Fibroblast of lung (primary cell): ENCODE results near the gene CA5A. TPM values are rescaled to one million over a fixed set of nuclear protein-coding genes. Genes with fewer than 3 reads are reported as not detected.

Experiments
- DNase-seq, 2 donors: peaks; one replicate each; pipeline versions ENCODE4 v3.0.0 to v3.0.0-alpha.2; 2010; ENCODE audit warnings: low read depth in 2 of 2
- H2AFZ ChIP-seq: 2 replicates; pipeline ENCODE4 v1.5.1; 2012; ENCODE audit warnings: low read length, control low read depth, inconsistent platforms
- H3K27ac ChIP-seq: 2 replicates; pipeline ENCODE4 v1.5.1; 2011; ENCODE audit warnings: low read length, control low read depth; ENCODE audit not compliant: insufficient read depth
- H3K27me3 ChIP-seq: 2 replicates; pipeline ENCODE4 v1.5.1; 2011; ENCODE audit warnings: mild to moderate bottlenecking, low read length; ENCODE audit not compliant: control insufficient read depth, insufficient read depth
- H3K36me3 ChIP-seq: 2 replicates; pipeline ENCODE4 v1.5.1; 2011; ENCODE audit warnings: low read length; ENCODE audit not compliant: control insufficient read depth, insufficient read depth
- H3K4me1 ChIP-seq: 2 replicates; pipeline ENCODE4 v1.5.1; 2011; ENCODE audit warnings: low read length; ENCODE audit not compliant: control insufficient read depth, insufficient read depth; ENCODE audit errors: extremely low read depth
- H3K4me2 ChIP-seq: 2 replicates; pipeline ENCODE4 v1.5.1; 2011; ENCODE audit warnings: low read length, control low read depth; ENCODE audit not compliant: insufficient read depth; ENCODE audit errors: extremely low read depth
- H3K4me3 ChIP-seq, 4 experiments: fragments of 200-600 bp in 1 of 4; sonication (generic) in 1 of 4; replicated peaks in 1 of 4; 2 replicates each; pipeline ENCODE4 v1.5.1; 2011 to 2016; ENCODE audit warnings: low read length in 4 of 4, low read depth in 3 of 4, mild to moderate bottlenecking in 3 of 4, control low read depth in 2 of 4, inconsistent platforms in 1 of 4, mixed read lengths in 1 of 4; ENCODE audit not compliant: insufficient read depth in 1 of 4; ENCODE audit errors: control extremely low read depth in 1 of 4
- H3K79me2 ChIP-seq: 2 replicates; pipeline ENCODE4 v1.5.1; 2012; ENCODE audit warnings: mild to moderate bottlenecking, low read length, inconsistent platforms; ENCODE audit not compliant: control insufficient read depth, insufficient read depth
- H3K9ac ChIP-seq: 2 replicates; pipeline ENCODE4 v1.5.1; 2011; ENCODE audit warnings: mild to moderate bottlenecking, low read length, control low read depth; ENCODE audit not compliant: insufficient read depth
- H3K9me3 ChIP-seq: 2 replicates; pipeline ENCODE4 v1.5.1; 2012; ENCODE audit warnings: low read depth, low read length; ENCODE audit not compliant: control insufficient read depth, insufficient read depth
- H4K20me1 ChIP-seq: 2 replicates; pipeline ENCODE4 v1.5.1; 2011; ENCODE audit warnings: low read length; ENCODE audit not compliant: control insufficient read depth, insufficient read depth; ENCODE audit errors: extremely low read depth
- EZH2 ChIP-seq: IDR thresholded peaks from 2 replicates; pipeline ENCODE4 v1.5.1; 2012; ENCODE audit warnings: low read length, control low read depth, mild to moderate bottlenecking; ENCODE audit errors: missing control alignments
- polyA plus RNA-seq, 2 donors: library from polyadenylated mRNA; depleted of rRNA in 1 of 2; stranded (reverse) in 1 of 2; unstranded in 1 of 2; fragments of >200 nt; gene quantifications; 2 replicates each; pipeline ENCODE4 v1.2.1, GENCODE V29; 2011 to 2012; ENCODE audit warnings: missing spikeins in 1 of 2
- total RNA-seq: library from RNA; depleted of rRNA; stranded (reverse); fragments of >200 nt; gene quantifications from 2 replicates; pipeline ENCODE4 v1.2.1, GENCODE V29; 2014
- TF ChIP-seq, protein P1 (sequence below), 2 donors: IDR thresholded peaks in 1 of 2; conservative IDR thresholded peaks in 1 of 2; 1 replicate in 1 of 2; 2 replicates in 1 of 2; pipeline ENCODE4 v1.5.1; 2011 to 2012; ENCODE audit warnings: low read length in 2 of 2, control low read depth in 1 of 2, inconsistent platforms in 1 of 2, low read depth in 1 of 2, mild to moderate bottlenecking in 1 of 2

Gene CA5A
- total and polyA plus RNA-seq, 2 donors (not counting 1 experiment from before 2014, with no cell fraction given), result not detected

DNA sequence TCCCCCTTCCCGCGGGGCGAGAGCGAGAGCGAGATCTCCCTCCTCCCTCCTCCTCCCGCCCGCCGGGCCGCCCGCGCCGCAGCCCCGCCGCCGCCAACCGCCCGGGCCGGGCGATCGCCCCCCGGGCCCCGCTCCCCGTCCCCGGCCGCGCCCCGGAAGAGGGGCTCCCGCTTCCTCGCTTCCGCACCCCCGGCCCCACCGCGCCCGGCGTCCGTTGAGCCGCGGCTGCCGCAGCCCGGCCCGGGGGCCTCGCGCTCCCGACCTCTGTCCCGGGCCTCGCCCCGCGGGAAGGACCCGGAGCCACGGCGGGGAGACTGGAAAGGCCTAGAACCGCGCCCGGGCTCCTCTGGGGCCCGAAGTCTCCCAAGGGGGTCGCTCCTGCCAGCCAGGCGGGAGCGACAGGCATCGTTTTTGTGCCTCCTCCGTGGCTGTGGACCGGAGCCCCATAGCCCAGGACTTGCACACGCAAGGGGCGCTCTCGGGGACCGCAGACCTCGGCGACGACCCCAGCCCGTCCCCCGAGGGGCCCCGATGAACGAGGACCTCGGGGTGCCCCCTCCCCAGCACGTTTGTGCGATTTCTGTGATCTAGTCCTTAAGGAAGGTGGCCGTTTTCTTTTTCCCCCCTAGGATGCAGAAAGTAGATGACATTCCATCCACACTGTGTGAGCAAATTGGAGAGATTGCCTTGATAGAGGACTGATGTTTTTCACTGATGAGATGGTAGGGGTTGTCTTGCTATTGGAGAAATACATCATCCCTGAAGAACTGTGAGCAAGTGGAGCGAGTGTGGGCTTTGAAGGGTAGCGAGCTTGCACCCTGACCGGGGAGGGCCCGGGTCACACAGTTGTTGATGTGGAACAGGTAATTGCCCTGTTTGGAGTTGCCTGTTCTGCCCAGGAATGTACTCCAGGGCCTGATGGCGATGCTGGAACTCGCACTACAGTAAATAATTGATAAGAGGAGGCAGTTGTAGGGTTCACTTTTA, 15.5 kb upstream of the CA5A start:
- Histone ChIP-seq H3K4me1 (peaks cover 13% of the 10 kb centered on the region), H3K36me3 (peaks cover 3% of the 10 kb centered on the region), H3K27ac (peak overlapping the region; percentile 95), H3K27me3 (no peaks in the 10 kb centered on the region), H3K9ac (peak overlapping the region; percentile 100), H4K20me1 (no peaks in the 10 kb centered on the region), H3K4me2 (peak overlapping the region; percentile 98), H3K9me3 (no peaks in the 10 kb centered on the region), H2AFZ (no peak overlapping the region), H3K79me2 (peaks cover 51% of the 10 kb centered on the region), H3K4me3 (peak overlapping the region; percentile 68 to 88 (median 75))
- DNase-seq, result peak; percentile 9 to 18
- TF ChIP-seq EZH2, result no peak
- TF ChIP-seq, protein P1, sequence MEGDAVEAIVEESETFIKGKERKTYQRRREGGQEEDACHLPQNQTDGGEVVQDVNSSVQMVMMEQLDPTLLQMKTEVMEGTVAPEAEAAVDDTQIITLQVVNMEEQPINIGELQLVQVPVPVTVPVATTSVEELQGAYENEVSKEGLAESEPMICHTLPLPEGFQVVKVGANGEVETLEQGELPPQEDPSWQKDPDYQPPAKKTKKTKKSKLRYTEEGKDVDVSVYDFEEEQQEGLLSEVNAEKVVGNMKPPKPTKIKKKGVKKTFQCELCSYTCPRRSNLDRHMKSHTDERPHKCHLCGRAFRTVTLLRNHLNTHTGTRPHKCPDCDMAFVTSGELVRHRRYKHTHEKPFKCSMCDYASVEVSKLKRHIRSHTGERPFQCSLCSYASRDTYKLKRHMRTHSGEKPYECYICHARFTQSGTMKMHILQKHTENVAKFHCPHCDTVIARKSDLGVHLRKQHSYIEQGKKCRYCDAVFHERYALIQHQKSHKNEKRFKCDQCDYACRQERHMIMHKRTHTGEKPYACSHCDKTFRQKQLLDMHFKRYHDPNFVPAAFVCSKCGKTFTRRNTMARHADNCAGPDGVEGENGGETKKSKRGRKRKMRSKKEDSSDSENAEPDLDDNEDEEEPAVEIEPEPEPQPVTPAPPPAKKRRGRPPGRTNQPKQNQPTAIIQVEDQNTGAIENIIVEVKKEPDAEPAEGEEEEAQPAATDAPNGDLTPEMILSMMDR (conservative IDR thresholded peaks at IDR 0.05 in 1 of 2, IDR thresholded peaks at IDR 0.05 in 1 of 2; ENCODE audit: low read depth in 1 of 2, low read length in 2 of 2), result peak in 1 of 2 donors; percentile 10

DNA sequence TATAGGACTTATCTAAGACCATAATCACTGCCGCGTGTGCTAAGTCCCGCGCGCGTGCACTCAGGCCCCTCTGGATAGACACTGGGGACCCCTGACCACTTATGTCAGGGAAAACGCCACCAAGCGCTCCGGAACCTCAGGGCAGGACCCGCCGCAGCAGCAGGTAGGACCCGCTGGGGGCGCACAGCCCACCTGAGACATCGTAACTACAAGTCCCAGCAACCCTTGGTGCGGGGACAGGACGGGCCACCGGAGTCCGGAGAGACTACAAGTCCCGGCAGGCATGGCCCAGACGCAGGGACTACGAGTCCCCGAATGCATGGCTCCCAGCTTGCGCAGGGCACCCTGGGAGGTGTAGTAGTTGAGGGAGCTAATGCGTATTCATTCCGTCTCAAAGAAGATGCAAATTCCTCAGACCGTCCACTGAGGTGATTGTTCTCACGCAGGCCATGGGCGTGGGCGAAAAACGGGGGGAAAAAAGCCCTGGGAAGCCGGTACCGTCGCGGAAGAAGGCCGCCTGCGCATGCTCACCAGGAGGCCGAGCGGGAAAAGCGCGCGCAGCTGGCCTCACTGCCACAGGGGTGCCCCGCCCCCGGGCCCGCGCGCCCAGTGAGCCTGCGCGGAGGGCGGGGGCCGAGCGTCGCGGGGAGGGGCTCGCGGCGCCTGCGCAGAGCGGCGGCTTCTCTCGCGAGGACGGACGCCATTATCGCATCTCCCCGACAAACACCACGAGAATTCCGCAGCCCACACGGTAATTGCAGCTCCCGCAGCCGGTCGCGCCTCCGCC, 14.6 kb upstream of the CA5A start, which contains the start of gene BANP:
Gene BANP, plus strand, starts transcription at position 670 of the 787 bp plus-strand sequence. CDS start 23,682 bp downstream, outside the sequence.
- Histone ChIP-seq H3K36me3 (peaks cover 3% of the 10 kb centered on the region), H3K79me2 (peaks cover 43% of the 10 kb centered on the region), H3K4me3 (peak within 1 kb of the TSS; percentile 74 to 88 (median 82)), H3K9ac (peak within 1 kb of the TSS; percentile 100), H3K27me3 (no peaks in the 10 kb centered on the region), H3K4me2 (peak within 1 kb of the TSS; percentile 98), H3K27ac (peak within 1 kb of the TSS; percentile 95), H2AFZ (peak within 1 kb of the TSS; percentile 99), H4K20me1 (no peaks in the 10 kb centered on the region), H3K9me3 (no peaks in the 10 kb centered on the region), H3K4me1 (peaks cover 5% of the 10 kb centered on the region)
- no peak for TF ChIP-seq EZH2
- TF ChIP-seq, protein P1 (conservative IDR thresholded peaks at IDR 0.05 in 1 of 2, IDR thresholded peaks at IDR 0.05 in 1 of 2; ENCODE audit: low read depth in 1 of 2, low read length in 2 of 2), result peak in 1 of 2 donors; percentile 36
- DNase-seq, result peak; percentile 99
